MM.1S (cell line): ENCODE data around the gene CFAP99.

ENCODE experiments used
- CTCF ChIP-seq: fragments of 300-600 bp; sonication (generic); IDR thresholded peaks from 2 replicates; pipeline ENCODE4 v1.5.1; 2016; ENCODE audit warnings: antibody characterized with exemption, low read length, mixed read lengths
- EZH2 ChIP-seq: fragments of 300-600 bp; sonication (generic); optimal IDR thresholded peaks from 2 replicates; pipeline ENCODE3; 2017; ENCODE audit warnings: low read depth, mild to moderate bottlenecking, antibody characterized with exemption, low read length, mixed read lengths
- EZH2phosphoT487 ChIP-seq: fragments of 300-600 bp; sonication (generic); IDR thresholded peaks from 2 replicates; pipeline ENCODE4 v1.6.1; 2018; ENCODE audit warnings: antibody characterized with exemption, low read length

GRCh38 chr4:2485956-2486355 is 67.2 kb downstream of the CFAP99 start:
- TF ChIP-seq CTCF (no peak), EZH2 (no peak), EZH2phosphoT487 (no peak)
